Loucy (cell line): Measurements from ENCODE around the gene RAB27B.
A peak's percentile ranks its signal among the peaks of the same experiment; 100 is the strongest.

Experiments used
- H2AFZ ChIP-seq: fragments of 200-600 bp; sonication (generic); 2 replicates; pipeline ENCODE4 v1.6.0; 2016; ENCODE audit warnings: antibody characterized with exemption, mild to moderate bottlenecking, low read length, moderate library complexity
- H3F3A ChIP-seq: fragments of 200-600 bp; 2 replicates; pipeline ENCODE4 v1.6.0; 2016; ENCODE audit warnings: antibody characterized with exemption, low read depth, mild to moderate bottlenecking
- H3K27me3 ChIP-seq: fragments of 200-600 bp; sonication (generic); 2 replicates; pipeline ENCODE4 v1.6.1; 2014; ENCODE audit warnings: low read length, mild to moderate bottlenecking; ENCODE audit not compliant: insufficient read depth, poor library complexity, severe bottlenecking
- H3K36me3 ChIP-seq: fragments of 200-600 bp; sonication (generic); 2 replicates; pipeline ENCODE4 v1.6.1; 2016; ENCODE audit warnings: low read length; ENCODE audit not compliant: insufficient read depth
- H3K4me1 ChIP-seq: fragments of 200-600 bp; sonication (generic); 2 replicates; pipeline ENCODE4 v1.5.1; 2014; ENCODE audit warnings: low read length, mild to moderate bottlenecking; ENCODE audit not compliant: insufficient read depth, poor library complexity, severe bottlenecking
- H3K4me2 ChIP-seq: fragments of 200-600 bp; sonication (generic); 2 replicates; pipeline ENCODE4 v1.6.0; 2014; ENCODE audit warnings: antibody characterized with exemption, low read length, low read depth, mild to moderate bottlenecking; ENCODE audit not compliant: poor library complexity, severe bottlenecking
- H3K4me3 ChIP-seq: fragments of 200-600 bp; sonication (generic); 2 replicates; pipeline ENCODE4 v1.5.1; 2014; ENCODE audit warnings: low read length, mild to moderate bottlenecking, mixed read lengths; ENCODE audit not compliant: poor library complexity, severe bottlenecking
- H3K79me2 ChIP-seq: fragments of 200-600 bp; sonication (generic); 2 replicates; pipeline ENCODE4 v1.6.1; 2014; ENCODE audit warnings: low read length; ENCODE audit not compliant: insufficient read depth
- H3K9ac ChIP-seq: fragments of 200-600 bp; sonication (generic); 2 replicates; pipeline ENCODE4 v1.6.0; 2014; ENCODE audit warnings: mild to moderate bottlenecking, low read depth, low read length, moderate library complexity; ENCODE audit not compliant: poor library complexity, severe bottlenecking
- H3K9me2 ChIP-seq: fragments of 200-600 bp; sonication (generic); replicated peaks from 2 replicates; pipeline ENCODE4 v1.6.1; 2016; ENCODE audit warnings: low read depth, low read length, mixed read lengths
- H3K9me3 ChIP-seq: fragments of 200-600 bp; sonication (generic); 2 replicates; pipeline ENCODE4 v1.6.1; 2014; ENCODE audit warnings: mild to moderate bottlenecking, antibody characterized with exemption, low read length, low read depth; ENCODE audit not compliant: insufficient read depth
- H4K20me1 ChIP-seq: fragments of 200-600 bp; sonication (generic); 2 replicates; pipeline ENCODE4 v1.6.0; 2014; ENCODE audit warnings: antibody characterized with exemption, low read length, mild to moderate bottlenecking; ENCODE audit not compliant: insufficient read depth, poor library complexity, severe bottlenecking
- EZH2phosphoT487 ChIP-seq: fragments of 200-600 bp; IDR thresholded peaks from 2 replicates; pipeline ENCODE4 v1.6.1; 2018; ENCODE audit warnings: antibody characterized with exemption, mild to moderate bottlenecking, moderate library complexity, borderline replicate concordance
- TF ChIP-seq, protein P1 (sequence below): fragments of 200-600 bp; sonication (generic); conservative IDR thresholded peaks from 2 replicates; pipeline ENCODE4 v1.5.1; 2014; ENCODE audit warnings: mild to moderate bottlenecking, antibody characterized with exemption, low read length

RAB27B gene

GRCh38 chr18:54828281-54828881, at the start of gene RAB27B:
Gene RAB27B, plus strand, starts transcription at chr18:54828477. Its CDS starts 49,109 bp downstream, at chr18:54877586.
- Histone ChIP-seq H3K9ac (peak within 1 kb of the TSS; percentile 76), H3K9me2 (no peaks in the 10 kb centered on the region), H3K79me2 (peaks cover 51% of the 10 kb centered on the region), H2AFZ (peak within 1 kb of the TSS; percentile 83), H3K27me3 (no peaks in the 10 kb centered on the region), H3K9me3 (no peaks in the 10 kb centered on the region), H3K36me3 (no peaks in the 10 kb centered on the region), H4K20me1 (no peaks in the 10 kb centered on the region), H3K4me2 (peak within 1 kb of the TSS; percentile 94), H3K4me1 (peaks cover 54% of the 10 kb centered on the region), H3K4me3 (peak within 1 kb of the TSS; percentile 89), H3F3A (no peaks in the 10 kb centered on the region)
- TF ChIP-seq EZH2phosphoT487: no peak
- TF ChIP-seq, protein P1, sequence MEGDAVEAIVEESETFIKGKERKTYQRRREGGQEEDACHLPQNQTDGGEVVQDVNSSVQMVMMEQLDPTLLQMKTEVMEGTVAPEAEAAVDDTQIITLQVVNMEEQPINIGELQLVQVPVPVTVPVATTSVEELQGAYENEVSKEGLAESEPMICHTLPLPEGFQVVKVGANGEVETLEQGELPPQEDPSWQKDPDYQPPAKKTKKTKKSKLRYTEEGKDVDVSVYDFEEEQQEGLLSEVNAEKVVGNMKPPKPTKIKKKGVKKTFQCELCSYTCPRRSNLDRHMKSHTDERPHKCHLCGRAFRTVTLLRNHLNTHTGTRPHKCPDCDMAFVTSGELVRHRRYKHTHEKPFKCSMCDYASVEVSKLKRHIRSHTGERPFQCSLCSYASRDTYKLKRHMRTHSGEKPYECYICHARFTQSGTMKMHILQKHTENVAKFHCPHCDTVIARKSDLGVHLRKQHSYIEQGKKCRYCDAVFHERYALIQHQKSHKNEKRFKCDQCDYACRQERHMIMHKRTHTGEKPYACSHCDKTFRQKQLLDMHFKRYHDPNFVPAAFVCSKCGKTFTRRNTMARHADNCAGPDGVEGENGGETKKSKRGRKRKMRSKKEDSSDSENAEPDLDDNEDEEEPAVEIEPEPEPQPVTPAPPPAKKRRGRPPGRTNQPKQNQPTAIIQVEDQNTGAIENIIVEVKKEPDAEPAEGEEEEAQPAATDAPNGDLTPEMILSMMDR: no peak

DNA sequence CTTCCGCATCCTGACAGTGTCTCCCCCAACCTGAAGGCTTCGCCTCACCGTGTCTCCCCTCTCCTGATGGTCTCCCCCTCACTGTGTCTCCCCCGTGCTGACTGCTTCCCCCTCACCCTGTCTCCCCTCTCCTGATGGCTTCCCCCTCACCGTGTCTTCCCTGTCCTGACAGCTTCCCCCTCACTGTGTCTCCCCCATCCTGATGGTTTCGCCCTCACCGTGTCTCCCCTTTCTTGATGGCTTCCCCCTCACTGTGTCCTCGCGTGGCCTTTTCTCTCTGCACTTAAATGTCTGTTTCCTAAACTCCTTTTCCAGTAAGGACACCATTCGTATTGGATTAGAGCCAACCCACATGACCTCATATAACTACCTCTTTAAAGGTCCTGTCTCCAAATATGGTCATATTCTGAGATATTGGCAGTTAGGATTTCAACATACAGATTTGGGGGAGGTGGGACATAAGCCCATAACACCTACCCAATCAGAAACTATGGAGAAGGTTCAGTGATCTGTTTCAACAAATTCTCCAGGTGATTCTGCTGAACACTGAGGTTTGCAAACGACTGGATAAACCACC, 47.9 kb upstream of the RAB27B start:
- no peak overlapping the region for H2AFZ ChIP-seq
- H4K20me1 ChIP-seq: no peaks in the 10 kb centered on the region
- no peaks in the 10 kb centered on the region for H3K9me3 ChIP-seq
- H3K4me1 ChIP-seq: peaks cover 55% of the 10 kb centered on the region
- no peaks in the 10 kb centered on the region for H3K79me2 ChIP-seq
- H3K4me3 ChIP-seq: no peak overlapping the region
- no peak for TF ChIP-seq EZH2phosphoT487
- TF ChIP-seq, protein P1: no peak
- H3K36me3 ChIP-seq: no peaks in the 10 kb centered on the region
- peaks cover 8% of the 10 kb centered on the region; the same call in 1 of the 2 replicates for H3F3A ChIP-seq
- no peaks in the 10 kb centered on the region for H3K27me3 ChIP-seq
- H3K9me2 ChIP-seq: no peaks in the 10 kb centered on the region
- no peak overlapping the region for H3K9ac ChIP-seq
- no peak overlapping the region for H3K4me2 ChIP-seq

DNA sequence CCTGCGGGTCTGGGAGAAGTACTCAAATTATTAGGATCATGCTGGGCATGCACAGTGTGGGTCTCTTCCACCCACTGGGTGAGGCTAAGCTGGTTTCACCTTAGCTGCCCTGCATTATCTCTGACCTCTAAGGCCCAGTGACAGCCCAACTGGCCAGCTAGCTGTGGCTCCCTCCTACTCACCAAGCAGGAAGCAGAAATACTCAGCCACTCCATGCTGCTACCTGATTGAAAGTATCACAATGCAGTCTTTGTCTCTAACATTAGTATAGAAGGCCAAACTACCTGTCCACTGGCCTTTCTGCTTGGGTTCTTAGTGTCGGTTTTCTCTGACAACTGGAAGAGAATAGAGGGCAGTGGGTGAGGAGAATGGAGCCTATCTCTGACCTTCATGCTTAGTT, 47.3 kb upstream of the RAB27B start:
- Histone ChIP-seq H3K4me2 (no peak overlapping the region), H3K79me2 (no peaks in the 10 kb centered on the region)
- TF ChIP-seq, protein P1: no peak
- TF ChIP-seq EZH2phosphoT487: no peak

More for the DNA sequence above, 47.3 kb upstream of the RAB27B start:
- Histone ChIP-seq H2AFZ (0 out of 2 replicates have a peak overlapping the region, but pooled peaks have one; percentile 4), H3F3A (peaks cover 7% of the 10 kb centered on the region; the same call in 1 of the 2 replicates), H3K36me3 (no peaks in the 10 kb centered on the region), H3K27me3 (no peaks in the 10 kb centered on the region), H4K20me1 (no peaks in the 10 kb centered on the region), H3K9me2 (no peaks in the 10 kb centered on the region), H3K9me3 (no peaks in the 10 kb centered on the region), H3K9ac (no peak overlapping the region), H3K4me1 (peaks cover 55% of the 10 kb centered on the region), H3K4me3 (no peak overlapping the region)
